KMS-11 (cell line): ENCODE measurements around the gene LMNA.
A peak's percentile ranks its signal among the peaks of the same experiment; 100 is the strongest.

ENCODE experiments used
- H2AFZ ChIP-seq: fragments of 200-600 bp; sonication (generic); 2 replicates; pipeline ENCODE4 v1.6.1; 2016; ENCODE audit warnings: antibody characterized with exemption, mixed run types, low read depth
- H3K27ac ChIP-seq: fragments of 200-600 bp; sonication (generic); 2 replicates; pipeline ENCODE4 v1.6.1; 2016; ENCODE audit warnings: mild to moderate bottlenecking, mixed run types
- H3K27me3 ChIP-seq: fragments of 200-600 bp; sonication (generic); 2 replicates; pipeline ENCODE4 v1.6.1; 2017; ENCODE audit warnings: mild to moderate bottlenecking, low read depth, mixed run types, moderate library complexity; ENCODE audit not compliant: insufficient read depth
- H3K36me3 ChIP-seq: fragments of 200-600 bp; sonication (generic); 2 replicates; pipeline ENCODE4 v1.6.1; 2017; ENCODE audit warnings: mild to moderate bottlenecking, mixed run types; ENCODE audit not compliant: insufficient read depth
- H3K4me1 ChIP-seq: fragments of 200-600 bp; sonication (generic); 2 replicates; pipeline ENCODE4 v1.6.1; 2016; ENCODE audit warnings: mild to moderate bottlenecking, low read depth, mixed run types; ENCODE audit not compliant: poor library complexity, severe bottlenecking
- H3K4me2 ChIP-seq: fragments of 200-600 bp; sonication (generic); 2 replicates; pipeline ENCODE4 v1.7.0; 2016; ENCODE audit warnings: mild to moderate bottlenecking, mixed run types
- H3K4me3 ChIP-seq: fragments of 200-600 bp; sonication (generic); IDR thresholded peaks from 2 replicates; pipeline ENCODE4 v1.6.1; 2017; ENCODE audit warnings: low read depth, low read length, mixed read lengths; ENCODE audit not compliant: insufficient read depth
- H3K79me2 ChIP-seq: fragments of 200-600 bp; sonication (generic); 2 replicates; pipeline ENCODE4 v1.6.1; 2016; ENCODE audit warnings: low read depth, mixed run types; ENCODE audit not compliant: insufficient read depth
- H3K9ac ChIP-seq: fragments of 200-600 bp; sonication (generic); 2 replicates; pipeline ENCODE4 v1.6.1; 2016; ENCODE audit warnings: mild to moderate bottlenecking, mixed run types
- H4K20me1 ChIP-seq: fragments of 200-600 bp; sonication (generic); 2 replicates; pipeline ENCODE4 v1.6.1; 2016; ENCODE audit warnings: mild to moderate bottlenecking, mixed run types; ENCODE audit not compliant: insufficient read depth
- CTCF ChIP-seq: fragments of 200-600 bp; sonication (generic); conservative IDR thresholded peaks from 2 replicates; pipeline ENCODE4 v1.6.1; 2017; ENCODE audit warnings: low read depth, mild to moderate bottlenecking, antibody characterized with exemption, low read length, moderate library complexity, mixed read lengths

The LMNA gene

DNA sequence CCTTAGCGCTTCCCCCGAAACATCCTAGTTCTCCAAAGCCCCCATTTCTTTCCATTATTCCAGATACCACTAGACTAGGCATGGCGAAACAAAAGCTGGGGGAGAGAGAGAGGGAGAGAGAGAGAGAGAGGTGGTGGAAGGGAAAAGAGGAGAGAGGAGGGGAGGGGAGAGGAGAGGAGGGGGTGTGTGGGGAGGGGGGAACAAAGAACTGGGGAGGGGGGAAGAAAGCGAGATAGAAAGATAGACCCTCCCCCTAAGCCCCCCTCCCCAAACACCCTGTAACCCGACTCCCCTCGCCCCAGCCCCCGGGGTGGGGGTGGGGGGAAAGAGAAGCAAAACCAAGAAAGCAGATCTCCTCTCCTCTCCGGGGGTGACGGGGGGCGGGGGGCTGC, 32.6 kb upstream of the LMNA start:
- H3K27ac ChIP-seq: no peak overlapping the region
- H3K4me1 ChIP-seq: peaks cover 26% of the 10 kb centered on the region
- TF ChIP-seq CTCF: no peak
- no peaks in the 10 kb centered on the region for H4K20me1 ChIP-seq
- H3K27me3 ChIP-seq: peaks cover 20% of the 10 kb centered on the region
- H3K4me3 ChIP-seq: peak overlapping the region; percentile 98
- peak overlapping the region; percentile 99 for H2AFZ ChIP-seq
- peak overlapping the region; percentile 34 for H3K9ac ChIP-seq
- peak overlapping the region; percentile 98 for H3K4me2 ChIP-seq
- no peaks in the 10 kb centered on the region for H3K36me3 ChIP-seq
- H3K79me2 ChIP-seq: no peaks in the 10 kb centered on the region

DNA sequence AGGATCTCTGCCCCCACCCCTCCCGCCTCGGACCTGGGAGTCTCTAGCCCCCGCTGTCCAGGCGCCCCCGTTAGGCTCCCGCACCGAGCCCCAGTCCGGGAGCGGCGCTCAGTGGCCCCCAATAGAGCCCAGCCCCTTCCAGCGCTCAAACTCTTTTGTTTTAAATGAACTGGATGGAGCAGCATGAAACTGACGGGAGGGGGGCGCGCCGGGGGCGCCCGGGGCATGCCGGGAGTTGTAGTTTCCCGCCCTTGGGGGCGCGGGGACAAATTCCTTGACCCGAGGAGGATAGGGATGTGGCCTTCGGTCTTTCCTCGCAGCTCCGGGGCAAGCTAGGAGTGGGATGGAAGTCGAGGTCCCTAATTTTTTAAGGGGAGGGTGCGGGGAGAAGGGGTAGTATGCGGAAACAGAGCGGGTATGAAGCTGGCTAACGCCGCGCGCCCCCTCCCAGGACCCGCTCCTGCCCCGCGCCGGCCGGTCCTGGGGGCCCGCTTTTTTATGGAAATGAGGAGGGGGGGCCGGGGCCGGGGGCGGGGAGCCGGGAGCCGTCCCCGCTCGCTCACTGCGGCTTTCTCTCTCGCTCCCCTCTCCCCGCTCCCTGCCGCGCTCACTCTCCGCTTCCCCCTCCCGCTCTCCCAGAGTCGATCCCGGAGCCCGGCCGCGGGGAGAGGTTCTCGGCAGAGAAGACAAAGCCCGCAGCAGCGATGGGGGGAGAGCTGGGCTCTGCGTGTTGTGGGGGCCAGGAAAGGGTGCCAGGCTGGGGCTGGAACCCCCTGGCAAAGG, 32.0 kb upstream of the LMNA start, which contains the start of gene MEX3A:
Gene MEX3A, minus strand, starts transcription at position 157 of the 783 bp plus-strand sequence. CDS start 467 bp downstream, outside the sequence.
- Histone ChIP-seq H3K79me2 (no peaks in the 10 kb centered on the region), H3K36me3 (no peaks in the 10 kb centered on the region), H3K4me2 (peak within 1 kb of the TSS; percentile 98), H3K9ac (peak within 1 kb of the TSS; percentile 34), H3K4me1 (peaks cover 26% of the 10 kb centered on the region), H4K20me1 (no peaks in the 10 kb centered on the region), H3K27ac (no peak within 1 kb of the TSS), H2AFZ (peak within 1 kb of the TSS; percentile 99), H3K4me3 (peak within 1 kb of the TSS; percentile 98), H3K27me3 (peaks cover 20% of the 10 kb centered on the region)
- no peak; the same call in 1 of the 2 replicates for TF ChIP-seq CTCF

DNA sequence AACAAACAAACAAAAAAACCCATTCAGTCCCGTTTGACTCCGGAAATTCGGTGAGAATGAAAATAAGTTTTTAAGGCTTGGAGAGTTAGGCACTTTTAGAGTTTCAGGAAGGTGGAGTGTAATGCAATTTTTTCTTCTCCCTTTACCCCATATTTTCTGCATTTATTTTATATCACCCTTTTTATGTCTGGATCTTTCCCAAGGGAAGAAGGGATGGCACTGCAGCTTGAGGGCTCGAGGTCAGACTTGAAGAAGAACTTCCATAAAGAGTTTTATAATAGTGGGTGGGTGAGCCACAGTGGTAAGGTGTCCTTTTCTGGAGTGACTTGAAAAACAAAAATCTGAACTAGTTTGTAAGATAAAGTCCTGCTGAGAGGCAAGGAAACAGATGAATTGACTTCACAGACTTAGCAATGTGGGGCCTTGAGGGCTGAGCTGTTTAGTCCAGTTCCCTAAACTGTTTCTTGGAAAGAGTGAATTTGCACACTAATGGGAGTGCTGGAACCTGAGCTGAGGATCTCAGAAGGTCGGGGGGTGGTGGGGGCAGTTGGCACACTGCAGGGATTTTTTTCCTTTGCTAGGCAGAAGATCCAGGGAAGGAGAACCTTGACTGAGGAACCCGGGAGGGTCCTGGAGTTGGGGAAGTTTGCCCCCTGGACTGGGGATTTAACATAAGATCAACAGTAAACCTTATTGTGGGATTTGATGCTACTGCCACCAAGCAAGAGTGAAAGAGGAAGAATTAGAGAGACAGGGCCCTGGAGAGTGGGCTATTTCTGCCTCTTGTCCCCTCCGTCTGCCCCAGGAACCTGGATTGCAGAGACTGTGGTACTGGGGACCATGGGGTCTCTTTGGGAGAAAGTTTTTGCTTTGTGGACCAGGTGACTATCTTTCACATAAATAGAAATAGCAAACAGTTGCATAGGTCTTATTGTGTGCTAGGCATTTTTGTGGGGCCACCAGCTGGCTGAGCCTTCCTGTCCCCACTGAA, 30.4 kb upstream of the LMNA start:
- H3K27ac ChIP-seq: no peak overlapping the region
- 0 out of 2 replicates have a peak overlapping the region, but pooled peaks have one; percentile 98 for H3K4me2 ChIP-seq
- no peaks in the 10 kb centered on the region for H4K20me1 ChIP-seq
- no peaks in the 10 kb centered on the region for H3K79me2 ChIP-seq
- no peak overlapping the region for H3K4me3 ChIP-seq
- no peak overlapping the region for H2AFZ ChIP-seq
- no peak overlapping the region for H3K9ac ChIP-seq
- no peaks in the 10 kb centered on the region for H3K36me3 ChIP-seq
- peaks cover 20% of the 10 kb centered on the region for H3K27me3 ChIP-seq
- no peak for TF ChIP-seq CTCF
- H3K4me1 ChIP-seq: peaks cover 31% of the 10 kb centered on the region

- H4K20me1 ChIP-seq: no peaks in the 10 kb centered on the region
- peaks cover 20% of the 10 kb centered on the region for H3K27me3 ChIP-seq
- no peak overlapping the region for H3K4me3 ChIP-seq
- TF ChIP-seq CTCF: no peak
- H3K36me3 ChIP-seq: no peaks in the 10 kb centered on the region
- H3K4me2 ChIP-seq: no peak overlapping the region
- peaks cover 51% of the 10 kb centered on the region for H3K4me1 ChIP-seq
- H3K79me2 ChIP-seq: no peaks in the 10 kb centered on the region
- H2AFZ ChIP-seq: no peak overlapping the region
- H3K27ac ChIP-seq: no peak overlapping the region
- no peak overlapping the region for H3K9ac ChIP-seq
Measured at GRCh38 chr1:156086256-156086662, 28.3 kb upstream of the LMNA start.
